SK-N-SH treated with all-trans-retinoic acid at 6 μM for 48 hours (cell line): ENCODE measurements around the gene CHURC1.

Experiments
- ATAC-seq: fragments of 200-7000 bp; cut with Tn5 transposase; 3 replicates; pipeline ENCODE4 v1.9.1; 2020; ENCODE audit warnings: mild to moderate bottlenecking, moderate library complexity
- ARNTL ChIP-seq: fragments of 450-650 bp; formaldehyde crosslinking; IDR thresholded peaks from 2 replicates; pipeline ENCODE4 v1.5.0; 2020; ENCODE audit warnings: low read depth, mild to moderate bottlenecking, moderate library complexity, borderline replicate concordance
- BACH2 ChIP-seq: fragments of 250-450 bp; sonication (Bioruptor Pico); IDR thresholded peaks from 2 replicates; pipeline ENCODE4 v1.9.0; 2021; ENCODE audit warnings: mild to moderate bottlenecking, borderline replicate concordance
- CREB5 ChIP-seq: fragments of 250-450 bp; sonication (Bioruptor Pico); IDR thresholded peaks from 2 replicates; pipeline ENCODE4 v1.5.1; 2020; ENCODE audit warnings: low read depth, mild to moderate bottlenecking, moderate library complexity
- CSDC2 ChIP-seq: fragments of 250-450 bp; sonication (Bioruptor Pico); IDR thresholded peaks from 2 replicates; pipeline ENCODE4 v1.5.0; 2020; ENCODE audit warnings: mild to moderate bottlenecking, moderate library complexity
- ESRRG ChIP-seq: fragments of 250-450 bp; sonication (Bioruptor Pico); IDR thresholded peaks from 2 replicates; pipeline ENCODE4 v1.6.1; 2021; ENCODE audit warnings: mild to moderate bottlenecking
- PPARA ChIP-seq: fragments of 250-450 bp; sonication (Bioruptor Pico); IDR thresholded peaks from 2 replicates; pipeline ENCODE4 v1.5.0; 2020; ENCODE audit warnings: mild to moderate bottlenecking, borderline replicate concordance
- RARB ChIP-seq: fragments of 250-450 bp; sonication (Bioruptor Pico); IDR thresholded peaks from 2 replicates; pipeline ENCODE4 v1.8.0; 2021; ENCODE audit warnings: mild to moderate bottlenecking, moderate library complexity
- SNAI2 ChIP-seq: fragments of 250-450 bp; sonication (Bioruptor Pico); IDR thresholded peaks from 2 replicates; pipeline ENCODE4 v1.5.0; 2020; ENCODE audit warnings: mild to moderate bottlenecking, moderate library complexity
- TSHZ2 ChIP-seq: fragments of 250-450 bp; sonication (Bioruptor Pico); IDR thresholded peaks from 2 replicates; pipeline ENCODE4 v1.5.0; 2020; ENCODE audit warnings: mild to moderate bottlenecking, moderate library complexity
- ZFP3 ChIP-seq: fragments of 250-450 bp; sonication (Bioruptor Pico); IDR thresholded peaks from 2 replicates; pipeline ENCODE4 v1.5.0; 2020; ENCODE audit warnings: mild to moderate bottlenecking, moderate library complexity
- ZNF70 ChIP-seq: fragments of 450-650 bp; formaldehyde crosslinking; IDR thresholded peaks from 2 replicates; pipeline ENCODE4 v1.5.0; 2020; ENCODE audit warnings: mild to moderate bottlenecking, moderate library complexity
- ZNF8 ChIP-seq: fragments of 450-650 bp; formaldehyde crosslinking; IDR thresholded peaks from 2 replicates; pipeline ENCODE4 v1.5.0; 2020; ENCODE audit warnings: mild to moderate bottlenecking, moderate library complexity
- TF ChIP-seq, protein P1 (sequence below): fragments of 250-450 bp; sonication (Bioruptor Pico); IDR thresholded peaks from 2 replicates; pipeline ENCODE4 v1.8.0; 2021; ENCODE audit warnings: low read depth, mild to moderate bottlenecking, moderate library complexity, borderline replicate concordance
- TF ChIP-seq, protein P2 (sequence below): fragments of 250-450 bp; sonication (Bioruptor Pico); IDR thresholded peaks from 2 replicates; pipeline ENCODE4 v1.5.1; 2021; ENCODE audit warnings: mild to moderate bottlenecking, moderate library complexity
- TF ChIP-seq, protein P3 (sequence below): fragments of 250-450 bp; sonication (Bioruptor Pico); IDR thresholded peaks from 2 replicates; pipeline ENCODE4 v1.8.0; 2020; ENCODE audit warnings: mild to moderate bottlenecking, moderate library complexity, borderline replicate concordance

CHURC1 gene

DNA sequence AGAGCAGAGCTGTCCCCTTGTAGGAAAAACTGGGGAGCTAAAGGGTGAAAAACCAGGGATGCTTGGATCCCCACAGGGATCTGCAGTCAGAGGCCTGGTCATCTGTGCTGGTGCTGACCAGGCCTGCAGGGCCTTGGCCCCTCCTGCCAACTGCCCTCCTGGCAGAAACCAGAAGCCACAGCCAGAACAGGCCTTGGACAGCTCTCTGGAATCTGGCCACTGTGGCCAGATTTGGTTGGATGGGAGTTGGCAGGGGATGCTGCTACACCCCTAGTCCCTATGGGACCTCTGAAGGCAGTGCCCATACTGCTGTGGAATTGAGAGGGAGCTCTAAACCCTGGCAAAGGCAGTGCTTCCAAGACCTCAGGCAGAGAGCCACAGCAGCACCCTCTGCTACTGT is 37.5 kb downstream of the CHURC1 start:
- TF ChIP-seq ZNF8 (no peak), SNAI2 (CRISPR knock-in tag) (no peak)
- ATAC-seq = no peak

- ATAC-seq = 0 out of 3 replicates have a peak, but pooled peaks have one; percentile 29
- TF ChIP-seq, protein P1, sequence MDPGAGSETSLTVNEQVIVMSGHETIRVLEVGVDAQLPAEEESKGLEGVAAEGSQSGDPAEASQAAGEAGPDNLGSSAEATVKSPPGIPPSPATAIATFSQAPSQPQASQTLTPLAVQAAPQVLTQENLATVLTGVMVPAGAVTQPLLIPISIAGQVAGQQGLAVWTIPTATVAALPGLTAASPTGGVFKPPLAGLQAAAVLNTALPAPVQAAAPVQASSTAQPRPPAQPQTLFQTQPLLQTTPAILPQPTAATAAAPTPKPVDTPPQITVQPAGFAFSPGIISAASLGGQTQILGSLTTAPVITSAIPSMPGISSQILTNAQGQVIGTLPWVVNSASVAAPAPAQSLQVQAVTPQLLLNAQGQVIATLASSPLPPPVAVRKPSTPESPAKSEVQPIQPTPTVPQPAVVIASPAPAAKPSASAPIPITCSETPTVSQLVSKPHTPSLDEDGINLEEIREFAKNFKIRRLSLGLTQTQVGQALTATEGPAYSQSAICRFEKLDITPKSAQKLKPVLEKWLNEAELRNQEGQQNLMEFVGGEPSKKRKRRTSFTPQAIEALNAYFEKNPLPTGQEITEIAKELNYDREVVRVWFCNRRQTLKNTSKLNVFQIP (CRISPR knock-in tag) = no peak
- TF ChIP-seq RARB (CRISPR knock-in tag) = no peak
Observed at GRCh38 chr14:64952598-64953309, 38.5 kb downstream of the CHURC1 start.

DNA sequence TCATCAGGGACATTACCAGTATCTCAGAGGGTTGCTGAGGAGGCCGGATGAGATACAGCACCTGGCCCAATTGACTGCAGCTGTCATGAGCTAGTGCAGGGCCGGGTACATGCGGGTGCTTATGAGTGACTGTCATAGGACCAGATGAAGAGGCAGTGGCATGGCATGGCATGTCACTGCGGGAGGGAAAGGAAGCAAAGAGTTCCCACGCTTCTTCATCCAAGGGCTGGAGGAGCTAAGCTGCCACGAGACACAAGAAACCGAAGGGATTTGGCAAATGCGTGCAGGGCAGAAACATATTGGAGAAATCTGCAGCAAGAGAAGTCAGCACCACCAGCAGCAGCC is 39.0 kb downstream of the CHURC1 start:
- ATAC-seq = no peak
- TF ChIP-seq ARNTL (CRISPR knock-in tag) = no peak
- TF ChIP-seq ZNF70 (CRISPR knock-in tag) = no peak
- no peak for TF ChIP-seq ZFP3 (CRISPR knock-in tag)
- TF ChIP-seq, protein P2, sequence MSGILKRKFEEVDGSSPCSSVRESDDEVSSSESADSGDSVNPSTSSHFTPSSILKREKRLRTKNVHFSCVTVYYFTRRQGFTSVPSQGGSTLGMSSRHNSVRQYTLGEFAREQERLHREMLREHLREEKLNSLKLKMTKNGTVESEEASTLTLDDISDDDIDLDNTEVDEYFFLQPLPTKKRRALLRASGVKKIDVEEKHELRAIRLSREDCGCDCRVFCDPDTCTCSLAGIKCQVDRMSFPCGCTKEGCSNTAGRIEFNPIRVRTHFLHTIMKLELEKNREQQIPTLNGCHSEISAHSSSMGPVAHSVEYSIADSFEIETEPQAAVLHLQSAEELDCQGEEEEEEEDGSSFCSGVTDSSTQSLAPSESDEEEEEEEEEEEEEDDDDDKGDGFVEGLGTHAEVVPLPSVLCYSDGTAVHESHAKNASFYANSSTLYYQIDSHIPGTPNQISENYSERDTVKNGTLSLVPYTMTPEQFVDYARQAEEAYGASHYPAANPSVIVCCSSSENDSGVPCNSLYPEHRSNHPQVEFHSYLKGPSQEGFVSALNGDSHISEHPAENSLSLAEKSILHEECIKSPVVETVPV (CRISPR knock-in tag) = no peak
- TF ChIP-seq CREB5 = no peak

- no peak for ATAC-seq
- TF ChIP-seq RARB (CRISPR knock-in tag) (no peak), SNAI2 (CRISPR knock-in tag) (no peak), CSDC2 (CRISPR knock-in tag) (no peak), BACH2 (CRISPR knock-in tag) (no peak), ZFP3 (CRISPR knock-in tag) (no peak), PPARA (no peak), TSHZ2 (no peak), ESRRG (no peak)
- TF ChIP-seq, protein P3, sequence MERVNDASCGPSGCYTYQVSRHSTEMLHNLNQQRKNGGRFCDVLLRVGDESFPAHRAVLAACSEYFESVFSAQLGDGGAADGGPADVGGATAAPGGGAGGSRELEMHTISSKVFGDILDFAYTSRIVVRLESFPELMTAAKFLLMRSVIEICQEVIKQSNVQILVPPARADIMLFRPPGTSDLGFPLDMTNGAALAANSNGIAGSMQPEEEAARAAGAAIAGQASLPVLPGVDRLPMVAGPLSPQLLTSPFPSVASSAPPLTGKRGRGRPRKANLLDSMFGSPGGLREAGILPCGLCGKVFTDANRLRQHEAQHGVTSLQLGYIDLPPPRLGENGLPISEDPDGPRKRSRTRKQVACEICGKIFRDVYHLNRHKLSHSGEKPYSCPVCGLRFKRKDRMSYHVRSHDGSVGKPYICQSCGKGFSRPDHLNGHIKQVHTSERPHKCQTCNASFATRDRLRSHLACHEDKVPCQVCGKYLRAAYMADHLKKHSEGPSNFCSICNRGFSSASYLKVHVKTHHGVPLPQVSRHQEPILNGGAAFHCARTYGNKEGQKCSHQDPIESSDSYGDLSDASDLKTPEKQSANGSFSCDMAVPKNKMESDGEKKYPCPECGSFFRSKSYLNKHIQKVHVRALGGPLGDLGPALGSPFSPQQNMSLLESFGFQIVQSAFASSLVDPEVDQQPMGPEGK (CRISPR knock-in tag) = no peak
- TF ChIP-seq, protein P1 (CRISPR knock-in tag) = no peak
Observed at GRCh38 chr14:64953661-64954060, 39.4 kb downstream of the CHURC1 start.
